ENCODE data around the gene NTSR1.

The NTSR1 gene

DNA sequence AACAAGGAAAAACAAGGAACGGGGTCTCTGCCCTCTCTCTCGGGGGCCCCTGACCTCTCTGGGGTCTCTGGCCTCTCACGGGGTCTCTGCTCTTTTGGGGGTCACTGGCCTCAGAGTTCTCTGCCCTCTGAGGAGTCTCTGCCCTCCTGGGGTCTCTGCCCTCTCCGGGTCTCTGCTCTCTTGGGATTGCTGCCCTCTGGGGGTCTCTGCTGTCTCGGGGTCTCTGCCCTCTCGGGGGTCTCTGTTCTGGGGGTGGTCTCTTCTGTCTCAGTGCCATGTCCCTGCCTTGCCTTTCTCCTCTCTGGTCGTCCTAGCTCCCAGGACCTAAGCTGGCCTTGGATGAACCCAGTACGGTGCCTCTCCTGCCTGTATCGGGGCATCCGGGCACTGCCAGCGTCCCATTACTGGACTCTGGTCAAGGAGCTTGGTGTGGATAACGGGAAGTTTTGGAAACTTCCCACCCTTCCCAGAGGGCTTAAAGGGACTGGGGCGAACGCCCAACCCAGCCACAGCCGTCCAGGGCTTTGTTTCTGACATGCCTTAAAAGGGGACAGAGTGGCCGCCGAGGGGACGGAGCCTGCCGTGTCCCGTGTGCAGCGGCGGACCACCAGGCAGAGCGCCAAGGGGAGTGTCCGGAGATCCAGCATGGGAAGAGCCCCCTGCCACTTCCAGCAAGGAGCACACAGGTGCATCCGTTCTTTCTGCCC, 62.9 kb downstream of the NTSR1 start:
- Histone ChIP-seq H3K4me1 (ENCODE audit: control insufficient read depth, low read length) (peaks cover 15% of the 10 kb centered on the region), H3K4me3 (ENCODE audit: low read length) (no peak overlapping the region), H3K9me2 (replicated peaks; ENCODE audit: control insufficient read depth, low read length) (no peaks in the 10 kb centered on the region), H3K4me2 (ENCODE audit: low read length) (no peak overlapping the region), H4K20me1 (ENCODE audit: control insufficient read depth, insufficient read depth, low read depth, low read length) (no peaks in the 10 kb centered on the region), H3K27me3 (ENCODE audit: control insufficient read depth, low read length) (no peaks in the 10 kb centered on the region), H3K27ac (ENCODE audit: low read depth, low read length) (no peak overlapping the region), H3K79me2 (ENCODE audit: control insufficient read depth, low read length) (no peaks in the 10 kb centered on the region), H3F3A (ENCODE audit: control insufficient read depth, insufficient read depth) (no peaks in the 10 kb centered on the region), H3K36me3 (ENCODE audit: control insufficient read depth, low read length) (no peaks in the 10 kb centered on the region), H3K9me3 (ENCODE audit: control insufficient read depth, insufficient read depth, low read length) (no peaks in the 10 kb centered on the region)
- no peak for TF ChIP-seq EZH2phosphoT487 (IDR thresholded peaks at IDR 0.05; ENCODE audit: borderline replicate concordance, low read length)
- TF ChIP-seq, protein P1, sequence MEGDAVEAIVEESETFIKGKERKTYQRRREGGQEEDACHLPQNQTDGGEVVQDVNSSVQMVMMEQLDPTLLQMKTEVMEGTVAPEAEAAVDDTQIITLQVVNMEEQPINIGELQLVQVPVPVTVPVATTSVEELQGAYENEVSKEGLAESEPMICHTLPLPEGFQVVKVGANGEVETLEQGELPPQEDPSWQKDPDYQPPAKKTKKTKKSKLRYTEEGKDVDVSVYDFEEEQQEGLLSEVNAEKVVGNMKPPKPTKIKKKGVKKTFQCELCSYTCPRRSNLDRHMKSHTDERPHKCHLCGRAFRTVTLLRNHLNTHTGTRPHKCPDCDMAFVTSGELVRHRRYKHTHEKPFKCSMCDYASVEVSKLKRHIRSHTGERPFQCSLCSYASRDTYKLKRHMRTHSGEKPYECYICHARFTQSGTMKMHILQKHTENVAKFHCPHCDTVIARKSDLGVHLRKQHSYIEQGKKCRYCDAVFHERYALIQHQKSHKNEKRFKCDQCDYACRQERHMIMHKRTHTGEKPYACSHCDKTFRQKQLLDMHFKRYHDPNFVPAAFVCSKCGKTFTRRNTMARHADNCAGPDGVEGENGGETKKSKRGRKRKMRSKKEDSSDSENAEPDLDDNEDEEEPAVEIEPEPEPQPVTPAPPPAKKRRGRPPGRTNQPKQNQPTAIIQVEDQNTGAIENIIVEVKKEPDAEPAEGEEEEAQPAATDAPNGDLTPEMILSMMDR (IDR thresholded peaks at IDR 0.05; ENCODE audit: low read depth, low read length, poor library complexity, severe bottlenecking), result no peak

DNA sequence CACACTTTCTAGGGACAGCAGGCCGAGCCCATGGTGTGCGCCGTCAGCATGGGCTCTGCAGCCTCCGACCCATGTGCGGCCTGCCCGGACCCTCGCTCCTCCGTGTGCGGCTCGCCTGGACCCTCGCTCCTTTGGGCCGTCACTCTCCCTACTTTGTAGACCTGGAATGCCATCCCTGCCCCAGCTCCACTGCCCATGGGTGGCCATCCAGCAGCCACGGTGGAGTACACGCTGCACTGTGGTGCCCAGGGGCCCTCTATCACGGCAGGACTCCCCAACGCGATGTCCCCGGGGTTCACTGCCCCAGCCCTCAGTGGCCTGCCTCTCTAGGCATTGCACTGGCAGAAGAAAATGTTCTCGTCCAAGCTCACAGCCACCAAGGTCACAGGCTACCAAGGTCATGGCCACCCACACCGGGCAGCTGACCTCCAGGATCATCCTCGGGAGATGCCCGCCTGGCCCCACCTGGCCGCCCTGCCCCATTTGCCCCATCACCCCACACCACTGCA, 63.5 kb downstream of the NTSR1 start:
- Histone ChIP-seq H3K4me3 (ENCODE audit: low read length) (no peak overlapping the region), H3K27me3 (ENCODE audit: control insufficient read depth, low read length) (no peaks in the 10 kb centered on the region), H3K36me3 (ENCODE audit: control insufficient read depth, low read length) (no peaks in the 10 kb centered on the region), H3K79me2 (ENCODE audit: control insufficient read depth, low read length) (no peaks in the 10 kb centered on the region), H3K27ac (ENCODE audit: low read depth, low read length) (no peak overlapping the region), H3K4me1 (ENCODE audit: control insufficient read depth, low read length) (peaks cover 20% of the 10 kb centered on the region), H4K20me1 (ENCODE audit: control insufficient read depth, insufficient read depth, low read depth, low read length) (no peaks in the 10 kb centered on the region), H3K9me3 (ENCODE audit: control insufficient read depth, insufficient read depth, low read length) (no peaks in the 10 kb centered on the region), H3F3A (ENCODE audit: control insufficient read depth, insufficient read depth) (no peaks in the 10 kb centered on the region), H3K4me2 (ENCODE audit: low read length) (no peak overlapping the region), H3K9me2 (replicated peaks; ENCODE audit: control insufficient read depth, low read length) (no peaks in the 10 kb centered on the region)
- TF ChIP-seq, protein P1 (IDR thresholded peaks at IDR 0.05; ENCODE audit: low read depth, low read length, poor library complexity, severe bottlenecking), result no peak
- TF ChIP-seq EZH2phosphoT487 (IDR thresholded peaks at IDR 0.05; ENCODE audit: borderline replicate concordance, low read length), result no peak

DNA sequence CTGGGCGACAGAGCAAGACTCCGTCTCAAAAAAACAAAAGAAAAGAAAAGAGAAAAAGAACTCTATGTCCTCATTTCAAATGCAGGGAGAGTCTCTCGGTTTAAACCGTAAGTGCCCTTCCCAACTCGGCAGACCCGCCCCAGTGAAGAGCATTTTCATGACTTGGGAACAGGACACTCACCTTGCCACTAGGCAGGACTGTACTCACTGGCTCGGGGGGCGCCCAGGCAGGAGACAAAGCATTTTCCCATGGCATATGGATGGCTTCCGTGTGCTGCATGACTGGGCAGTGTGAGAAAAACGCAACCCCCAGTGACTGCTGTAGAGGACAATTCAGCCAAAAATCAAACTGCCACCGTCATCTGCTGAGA, 64.0 kb downstream of the NTSR1 start:
- no peaks in the 10 kb centered on the region for H4K20me1 ChIP-seq (ENCODE audit: control insufficient read depth, insufficient read depth, low read depth, low read length)
- no peaks in the 10 kb centered on the region for H3K27me3 ChIP-seq (ENCODE audit: control insufficient read depth, low read length)
- H3K4me1 ChIP-seq (ENCODE audit: control insufficient read depth, low read length), result peaks cover 25% of the 10 kb centered on the region
- no peaks in the 10 kb centered on the region for H3K9me3 ChIP-seq (ENCODE audit: control insufficient read depth, insufficient read depth, low read length)
- no peak for TF ChIP-seq EZH2phosphoT487 (IDR thresholded peaks at IDR 0.05; ENCODE audit: borderline replicate concordance, low read length)
- TF ChIP-seq, protein P1 (IDR thresholded peaks at IDR 0.05; ENCODE audit: low read depth, low read length, poor library complexity, severe bottlenecking), result no peak
- no peaks in the 10 kb centered on the region for H3F3A ChIP-seq (ENCODE audit: control insufficient read depth, insufficient read depth)
- H3K9me2 ChIP-seq (replicated peaks; ENCODE audit: control insufficient read depth, low read length), result no peaks in the 10 kb centered on the region
- no peaks in the 10 kb centered on the region for H3K79me2 ChIP-seq (ENCODE audit: control insufficient read depth, low read length)
- no peak overlapping the region for H3K4me3 ChIP-seq (ENCODE audit: low read length)
- H3K4me2 ChIP-seq (ENCODE audit: low read length), result no peak overlapping the region
- H3K36me3 ChIP-seq (ENCODE audit: control insufficient read depth, low read length), result no peaks in the 10 kb centered on the region
- H3K27ac ChIP-seq (ENCODE audit: low read depth, low read length), result no peak overlapping the region

Data from DOHH2 (cell line).